Neural crest cell (in vitro differentiated cells): Measurements from ENCODE around the gene NFYA. TPM values are rescaled to one million over a fixed set of nuclear protein-coding genes. Genes with fewer than 3 reads are reported as not detected.

ENCODE experiments used
- DNase-seq: peaks from one replicate; pipeline ENCODE4 v3.0.0; 2021; ENCODE audit warnings: low read depth, mixed read lengths, low spot score
- H3K27ac Mint-ChIP-seq: one replicate; pipeline ENCODE4 v1.8.0; 2021; ENCODE audit warnings: mild to moderate bottlenecking, mixed read lengths; ENCODE audit not compliant: unreplicated experiment
- H3K27me3 Mint-ChIP-seq: 2 replicates; pipeline ENCODE4 v1.8.0; 2021; ENCODE audit warnings: low read depth, mild to moderate bottlenecking, mixed read lengths
- H3K36me3 Mint-ChIP-seq: 2 replicates; pipeline ENCODE4 v1.8.0; 2021; ENCODE audit warnings: low read depth, mild to moderate bottlenecking, mixed read lengths
- H3K4me1 Mint-ChIP-seq: 2 replicates; pipeline ENCODE4 v1.8.0; 2021; ENCODE audit warnings: mixed read lengths
- H3K4me3 Mint-ChIP-seq: one replicate; pipeline ENCODE4 v1.8.0; 2021; ENCODE audit warnings: mild to moderate bottlenecking, mixed read lengths
- H3K9me3 Mint-ChIP-seq: 2 replicates; pipeline ENCODE4 v1.8.0; 2021; ENCODE audit warnings: mixed read lengths
- CTCF ChIP-seq: fragments of 200-600 bp; sonication (generic); conservative IDR thresholded peaks from 2 replicates; pipeline ENCODE4 v1.5.0; 2021; ENCODE audit warnings: antibody characterized with exemption, mild to moderate bottlenecking
- total RNA-seq: library from RNA; stranded (reverse); gene quantifications from 2 replicates; pipeline ENCODE4 v1.2.1, GENCODE V29; 2021

Gene NFYA
- total RNA-seq, 1 donor from 2014 or later: 59.7 TPM

DNA sequence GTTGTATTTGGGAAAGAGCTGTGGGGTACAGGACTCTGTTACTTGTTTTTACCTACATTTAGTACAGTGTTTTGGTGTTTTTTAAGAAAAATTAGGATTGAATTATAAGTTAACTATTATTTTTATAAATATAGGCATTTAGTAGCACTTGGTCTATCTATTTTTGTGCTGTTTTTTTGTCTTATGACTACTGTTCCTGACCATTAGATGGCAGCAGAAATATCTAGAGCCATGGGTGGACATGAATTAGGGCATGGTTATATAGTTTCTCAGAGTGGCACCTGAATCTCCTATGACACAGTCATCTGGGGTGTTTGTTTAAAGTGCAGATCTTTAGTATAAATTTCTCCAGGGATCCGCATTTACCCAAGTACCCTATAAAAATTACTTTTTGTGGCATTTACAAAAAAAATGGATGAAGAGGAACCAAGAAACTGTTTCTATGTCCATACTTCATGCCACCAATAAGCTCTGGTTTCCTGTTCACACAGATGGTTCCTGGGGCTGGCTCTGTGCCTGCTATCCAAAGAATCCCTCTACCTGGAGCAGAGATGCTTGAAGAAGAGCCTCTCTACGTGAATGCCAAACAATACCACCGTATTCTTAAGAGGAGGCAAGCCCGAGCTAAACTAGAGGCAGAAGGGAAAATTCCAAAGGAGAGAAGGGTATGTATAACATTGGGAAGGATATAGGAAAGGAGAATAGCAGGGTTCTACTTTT, 19.8 kb downstream of the NFYA start:
- Mint-ChIP-seq H3K36me3 (peaks cover 29% of the 10 kb centered on the region), H3K4me1 (peaks cover 5% of the 10 kb centered on the region), H3K27me3 (no peaks in the 10 kb centered on the region), H3K4me3 (no peak overlapping the region), H3K9me3 (no peaks in the 10 kb centered on the region), H3K27ac (no peak overlapping the region)
- no peak for DNase-seq
- TF ChIP-seq CTCF: peak; percentile 61

DNA sequence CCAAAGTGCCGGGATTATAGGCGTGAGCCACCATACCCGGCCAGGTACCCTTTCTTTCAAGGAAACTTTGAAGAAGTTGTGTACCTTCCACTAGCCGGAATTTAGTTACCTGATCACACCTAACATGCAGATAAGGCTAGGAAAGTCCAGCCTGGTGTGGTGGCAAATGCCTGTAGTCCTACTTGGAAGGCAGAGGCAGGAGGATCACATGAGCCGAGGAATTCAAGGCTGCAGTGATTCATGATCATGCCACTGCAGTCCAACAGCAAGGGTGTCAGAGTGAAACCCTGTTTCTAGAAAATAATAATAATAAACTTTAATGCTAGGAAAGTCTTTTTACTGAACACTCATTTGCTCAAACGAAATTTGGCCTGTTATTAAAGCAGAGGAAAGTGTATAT, 21.0 kb downstream of the NFYA start:
- no peak for DNase-seq
- Mint-ChIP-seq H3K9me3 (no peaks in the 10 kb centered on the region), H3K27me3 (no peaks in the 10 kb centered on the region), H3K27ac (no peak overlapping the region), H3K36me3 (peaks cover 36% of the 10 kb centered on the region), H3K4me1 (peaks cover 11% of the 10 kb centered on the region), H3K4me3 (no peak overlapping the region)
- TF ChIP-seq CTCF: no peak

GRCh38 chr6:41097467-41098090, 24.8 kb downstream of the NFYA start:
- peaks cover 11% of the 10 kb centered on the region for H3K4me1 Mint-ChIP-seq
- peaks cover 46% of the 10 kb centered on the region for H3K36me3 Mint-ChIP-seq
- no peaks in the 10 kb centered on the region for H3K9me3 Mint-ChIP-seq
- no peak overlapping the region for H3K4me3 Mint-ChIP-seq
- TF ChIP-seq CTCF: no peak
- no peaks in the 10 kb centered on the region for H3K27me3 Mint-ChIP-seq
- no peak for DNase-seq
- H3K27ac Mint-ChIP-seq: no peak overlapping the region

- H3K36me3 Mint-ChIP-seq: peaks cover 44% of the 10 kb centered on the region
- H3K9me3 Mint-ChIP-seq: no peaks in the 10 kb centered on the region
- H3K27ac Mint-ChIP-seq: peak overlapping the region; percentile 22
- no peak for DNase-seq
- H3K4me3 Mint-ChIP-seq: no peak overlapping the region
- H3K4me1 Mint-ChIP-seq: peaks cover 11% of the 10 kb centered on the region
- no peaks in the 10 kb centered on the region for H3K27me3 Mint-ChIP-seq
- no peak for TF ChIP-seq CTCF
These were observed 25.6 kb downstream of the NFYA start for GRCh38 chr6:41098366-41098765.

DNA sequence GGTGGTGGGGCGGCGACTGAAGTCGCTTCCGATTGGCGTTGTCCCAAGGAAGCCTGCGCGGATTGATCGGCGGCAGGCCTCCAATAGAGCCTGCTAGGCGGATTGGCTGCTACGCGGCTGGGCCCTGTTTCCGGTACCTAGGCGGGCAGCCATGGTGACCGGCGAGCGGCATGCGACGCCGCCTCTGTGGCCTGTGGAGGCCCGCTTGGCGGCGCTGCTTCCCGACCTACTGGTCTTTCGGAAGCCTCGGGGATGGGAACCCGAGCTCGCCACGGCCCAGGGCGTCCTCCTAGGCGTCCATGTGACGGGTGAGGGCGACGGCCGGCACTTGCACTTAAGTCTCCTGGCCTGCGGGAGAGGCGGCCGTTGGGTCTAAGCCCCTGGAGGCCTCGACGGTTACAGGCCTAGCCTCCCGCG, 28.1 kb downstream of the NFYA start:
- Mint-ChIP-seq H3K9me3 (no peaks in the 10 kb centered on the region), H3K27ac (no peak overlapping the region), H3K4me3 (no peak overlapping the region), H3K27me3 (no peaks in the 10 kb centered on the region), H3K36me3 (peaks cover 36% of the 10 kb centered on the region), H3K4me1 (peaks cover 11% of the 10 kb centered on the region)
- DNase-seq: no peak
- no peak for TF ChIP-seq CTCF
